DMS 273 (cell line): ENCODE results near the gene SAT2.

Source experiments
- DNase-seq: peaks from one replicate; lab custom pipeline; 2025; ENCODE audit not compliant: unreplicated experiment; lab: John Stamatoyannopoulos, UW

Gene SAT2

DNA sequence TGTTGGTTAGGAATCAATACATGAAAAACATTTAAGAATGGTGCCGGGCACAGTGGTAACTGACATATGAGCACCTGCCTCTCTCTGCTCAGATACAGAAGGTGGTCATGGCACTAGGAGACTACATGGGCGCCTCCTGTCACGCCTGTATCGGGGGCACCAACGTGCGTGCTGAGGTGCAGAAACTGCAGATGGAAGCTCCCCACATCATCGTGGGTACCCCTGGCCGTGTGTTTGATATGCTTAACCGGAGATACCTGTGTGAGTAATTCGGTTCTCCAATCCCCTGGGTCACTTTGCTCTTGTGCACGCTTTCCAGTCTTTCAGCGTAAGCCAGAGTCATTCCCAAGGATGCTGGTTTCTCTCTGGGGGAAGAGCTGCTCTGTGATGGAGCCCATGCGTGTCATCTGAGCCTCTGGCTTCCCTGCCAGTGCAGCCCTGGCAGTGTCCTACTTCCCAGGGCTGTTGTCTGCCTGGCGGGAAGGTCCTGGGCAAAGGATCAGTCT is 51.1 kb downstream of the SAT2 start:
- peak; percentile 33 for DNase-seq
